HepG2 (cell line): ENCODE data around the gene C10orf143. TPM values are rescaled to one million over a fixed set of nuclear protein-coding genes. Genes with fewer than 3 reads are reported as not detected.

ENCODE experiments used
- ELF3 ChIP-seq: IDR thresholded peaks from 2 replicates; pipeline ENCODE4 v1.6.1; 2016; ENCODE audit warnings: missing genetic modification reagents, missing compliant biosample characterization
- GABPB1 ChIP-seq: IDR thresholded peaks from 2 replicates; pipeline ENCODE4 v1.6.1; 2016; ENCODE audit warnings: mild to moderate bottlenecking, missing genetic modification reagents, moderate library complexity, missing compliant biosample characterization
- HDAC2 ChIP-seq: sonication (generic); formaldehyde crosslinking; IDR thresholded peaks from 2 replicates; pipeline ENCODE4 v1.4.0; 2020; ENCODE audit warnings: missing genetic modification reagents
- HMG20B ChIP-seq: conservative IDR thresholded peaks from 2 replicates; pipeline ENCODE4 v1.6.1; 2016; ENCODE audit warnings: missing genetic modification reagents, missing compliant biosample characterization
- KAT2B ChIP-seq: fragments of 150-350 bp; IDR thresholded peaks from 2 replicates; pipeline ENCODE4 v1.6.1; 2014; ENCODE audit warnings: low read depth, low read length, borderline replicate concordance
- KLF9 ChIP-seq: IDR thresholded peaks from 2 replicates; pipeline ENCODE4 v1.6.1; 2016; ENCODE audit warnings: low read depth
- NCOA2 ChIP-seq: sonication (generic); formaldehyde crosslinking; IDR thresholded peaks from 2 replicates; pipeline ENCODE4 v1.8.0; 2022; ENCODE audit warnings: inconsistent platforms
- SAFB2 ChIP-seq: sonication (generic); formaldehyde crosslinking; IDR thresholded peaks from 2 replicates; pipeline ENCODE4 v1.5.1; 2020; ENCODE audit warnings: missing genetic modification reagents, low read depth, mild to moderate bottlenecking, borderline replicate concordance
- ZC3H4 ChIP-seq: sonication (generic); formaldehyde crosslinking; IDR thresholded peaks from 2 replicates; pipeline ENCODE4 v1.4.0; 2020; ENCODE audit warnings: missing genetic modification reagents, borderline replicate concordance
- ZNF562 ChIP-seq: sonication (generic); formaldehyde crosslinking; IDR thresholded peaks from 2 replicates; pipeline ENCODE4 v1.8.0; 2022; ENCODE audit warnings: missing genetic modification reagents, borderline replicate concordance
- ZNF567 ChIP-seq: sonication (generic); formaldehyde crosslinking; IDR thresholded peaks from 2 replicates; pipeline ENCODE4 v1.8.1; 2023; ENCODE audit warnings: mild to moderate bottlenecking, missing genetic modification reagents, borderline replicate concordance
- ZNF883 ChIP-seq: sonication (generic); formaldehyde crosslinking; IDR thresholded peaks from 2 replicates; pipeline ENCODE4 v1.5.1; 2020; ENCODE audit warnings: mild to moderate bottlenecking, missing genetic modification reagents; ENCODE audit errors: not compliant biosample characterization
- polyA plus RNA-seq, 8 experiments: library from polyadenylated mRNA; depleted of rRNA in 3 of 8; stranded (reverse) in 7 of 8; unstranded in 1 of 8; fragments of >200 nt; fragmentation: Illumina TruSeq in 4 of 8; extraction: Trizol in 4 of 8; gene quantifications; 2 replicates each; pipeline versions ENCODE4 v1.2.1 to v1.2.3, GENCODE V29; 2011 to 2016; ENCODE audit warnings: low read depth in 4 of 8, missing spikeins in 1 of 8, mixed read lengths in 1 of 8; ENCODE audit not compliant: insufficient read depth in 1 of 8
- total RNA-seq, 5 experiments: library from RNA; depleted of rRNA; stranded (reverse); fragments of >200 nt; fragmentation: Illumina TruSeq; extraction: Trizol; gene quantifications; 2 replicates each; pipeline ENCODE4 v1.2.3, GENCODE V29; 2016; ENCODE audit warnings: low read depth in 1 of 5
- TF ChIP-seq, protein P1 (sequence below): sonication (generic); formaldehyde crosslinking; IDR thresholded peaks from 2 replicates; pipeline ENCODE4 v1.5.1; 2020; ENCODE audit warnings: missing genetic modification reagents, mild to moderate bottlenecking, borderline replicate concordance
- TF ChIP-seq, protein P2 (sequence below): IDR thresholded peaks from 2 replicates; pipeline ENCODE4 v1.4.0; 2020; ENCODE audit warnings: mild to moderate bottlenecking, missing genetic modification reagents
- TF ChIP-seq, protein P3 (sequence below): sonication (generic); formaldehyde crosslinking; IDR thresholded peaks from 2 replicates; pipeline ENCODE4 v1.5.1; 2020; ENCODE audit warnings: missing genetic modification reagents, mild to moderate bottlenecking, borderline replicate concordance
- TF ChIP-seq, protein P4 (sequence below): sonication (generic); formaldehyde crosslinking; IDR thresholded peaks from 2 replicates; pipeline ENCODE4 v1.4.0; 2020; ENCODE audit warnings: low read depth, missing genetic modification reagents
- TF ChIP-seq, protein P5 (sequence below): IDR thresholded peaks from 2 replicates; pipeline ENCODE4 v1.6.1; 2018; ENCODE audit warnings: missing genetic modification reagents

Gene C10orf143
- total and polyA plus RNA-seq, 2 of the 13 experiments (the other 11 are each of a cell fraction or from before 2014, with no cell fraction given), result 0.21 to 0.91 TPM

GRCh38 chr10:130111113-130111851 lies 652 bp upstream of the C10orf143 start (continued):
- TF ChIP-seq ZC3H4, result no peak; the same call in 1 of the 2 replicates
- TF ChIP-seq, protein P1, sequence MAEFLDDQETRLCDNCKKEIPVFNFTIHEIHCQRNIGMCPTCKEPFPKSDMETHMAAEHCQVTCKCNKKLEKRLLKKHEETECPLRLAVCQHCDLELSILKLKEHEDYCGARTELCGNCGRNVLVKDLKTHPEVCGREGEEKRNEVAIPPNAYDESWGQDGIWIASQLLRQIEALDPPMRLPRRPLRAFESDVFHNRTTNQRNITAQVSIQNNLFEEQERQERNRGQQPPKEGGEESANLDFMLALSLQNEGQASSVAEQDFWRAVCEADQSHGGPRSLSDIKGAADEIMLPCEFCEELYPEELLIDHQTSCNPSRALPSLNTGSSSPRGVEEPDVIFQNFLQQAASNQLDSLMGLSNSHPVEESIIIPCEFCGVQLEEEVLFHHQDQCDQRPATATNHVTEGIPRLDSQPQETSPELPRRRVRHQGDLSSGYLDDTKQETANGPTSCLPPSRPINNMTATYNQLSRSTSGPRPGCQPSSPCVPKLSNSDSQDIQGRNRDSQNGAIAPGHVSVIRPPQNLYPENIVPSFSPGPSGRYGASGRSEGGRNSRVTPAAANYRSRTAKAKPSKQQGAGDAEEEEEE (CRISPR knock-in tag), result no peak
- TF ChIP-seq HMG20B, result no peak
- TF ChIP-seq ZNF883 (CRISPR knock-in tag), result no peak
- no peak for TF ChIP-seq KAT2B
- TF ChIP-seq ZNF567, result no peak
- TF ChIP-seq GABPB1 (CRISPR knock-in tag), result peak; percentile 89
- TF ChIP-seq, protein P2, sequence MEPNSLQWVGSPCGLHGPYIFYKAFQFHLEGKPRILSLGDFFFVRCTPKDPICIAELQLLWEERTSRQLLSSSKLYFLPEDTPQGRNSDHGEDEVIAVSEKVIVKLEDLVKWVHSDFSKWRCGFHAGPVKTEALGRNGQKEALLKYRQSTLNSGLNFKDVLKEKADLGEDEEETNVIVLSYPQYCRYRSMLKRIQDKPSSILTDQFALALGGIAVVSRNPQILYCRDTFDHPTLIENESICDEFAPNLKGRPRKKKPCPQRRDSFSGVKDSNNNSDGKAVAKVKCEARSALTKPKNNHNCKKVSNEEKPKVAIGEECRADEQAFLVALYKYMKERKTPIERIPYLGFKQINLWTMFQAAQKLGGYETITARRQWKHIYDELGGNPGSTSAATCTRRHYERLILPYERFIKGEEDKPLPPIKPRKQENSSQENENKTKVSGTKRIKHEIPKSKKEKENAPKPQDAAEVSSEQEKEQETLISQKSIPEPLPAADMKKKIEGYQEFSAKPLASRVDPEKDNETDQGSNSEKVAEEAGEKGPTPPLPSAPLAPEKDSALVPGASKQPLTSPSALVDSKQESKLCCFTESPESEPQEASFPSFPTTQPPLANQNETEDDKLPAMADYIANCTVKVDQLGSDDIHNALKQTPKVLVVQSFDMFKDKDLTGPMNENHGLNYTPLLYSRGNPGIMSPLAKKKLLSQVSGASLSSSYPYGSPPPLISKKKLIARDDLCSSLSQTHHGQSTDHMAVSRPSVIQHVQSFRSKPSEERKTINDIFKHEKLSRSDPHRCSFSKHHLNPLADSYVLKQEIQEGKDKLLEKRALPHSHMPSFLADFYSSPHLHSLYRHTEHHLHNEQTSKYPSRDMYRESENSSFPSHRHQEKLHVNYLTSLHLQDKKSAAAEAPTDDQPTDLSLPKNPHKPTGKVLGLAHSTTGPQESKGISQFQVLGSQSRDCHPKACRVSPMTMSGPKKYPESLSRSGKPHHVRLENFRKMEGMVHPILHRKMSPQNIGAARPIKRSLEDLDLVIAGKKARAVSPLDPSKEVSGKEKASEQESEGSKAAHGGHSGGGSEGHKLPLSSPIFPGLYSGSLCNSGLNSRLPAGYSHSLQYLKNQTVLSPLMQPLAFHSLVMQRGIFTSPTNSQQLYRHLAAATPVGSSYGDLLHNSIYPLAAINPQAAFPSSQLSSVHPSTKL (CRISPR knock-in tag), result no peak
- TF ChIP-seq KLF9, result no peak
- TF ChIP-seq NCOA2, result no peak
- peak; percentile 67 for TF ChIP-seq ELF3 (CRISPR knock-in tag)
- TF ChIP-seq, protein P3, sequence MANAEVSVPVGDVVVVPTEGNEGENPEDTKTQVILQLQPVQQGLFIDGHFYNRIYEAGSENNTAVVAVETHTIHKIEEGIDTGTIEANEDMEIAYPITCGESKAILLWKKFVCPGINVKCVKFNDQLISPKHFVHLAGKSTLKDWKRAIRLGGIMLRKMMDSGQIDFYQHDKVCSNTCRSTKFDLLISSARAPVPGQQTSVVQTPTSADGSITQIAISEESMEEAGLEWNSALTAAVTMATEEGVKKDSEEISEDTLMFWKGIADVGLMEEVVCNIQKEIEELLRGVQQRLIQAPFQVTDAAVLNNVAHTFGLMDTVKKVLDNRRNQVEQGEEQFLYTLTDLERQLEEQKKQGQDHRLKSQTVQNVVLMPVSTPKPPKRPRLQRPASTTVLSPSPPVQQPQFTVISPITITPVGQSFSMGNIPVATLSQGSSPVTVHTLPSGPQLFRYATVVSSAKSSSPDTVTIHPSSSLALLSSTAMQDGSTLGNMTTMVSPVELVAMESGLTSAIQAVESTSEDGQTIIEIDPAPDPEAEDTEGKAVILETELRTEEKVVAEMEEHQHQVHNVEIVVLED, result no peak; the same call in 1 of the 2 replicates
- no peak for TF ChIP-seq ZNF562
- no peak for TF ChIP-seq HDAC2
- no peak for TF ChIP-seq SAFB2
- TF ChIP-seq, protein P4, sequence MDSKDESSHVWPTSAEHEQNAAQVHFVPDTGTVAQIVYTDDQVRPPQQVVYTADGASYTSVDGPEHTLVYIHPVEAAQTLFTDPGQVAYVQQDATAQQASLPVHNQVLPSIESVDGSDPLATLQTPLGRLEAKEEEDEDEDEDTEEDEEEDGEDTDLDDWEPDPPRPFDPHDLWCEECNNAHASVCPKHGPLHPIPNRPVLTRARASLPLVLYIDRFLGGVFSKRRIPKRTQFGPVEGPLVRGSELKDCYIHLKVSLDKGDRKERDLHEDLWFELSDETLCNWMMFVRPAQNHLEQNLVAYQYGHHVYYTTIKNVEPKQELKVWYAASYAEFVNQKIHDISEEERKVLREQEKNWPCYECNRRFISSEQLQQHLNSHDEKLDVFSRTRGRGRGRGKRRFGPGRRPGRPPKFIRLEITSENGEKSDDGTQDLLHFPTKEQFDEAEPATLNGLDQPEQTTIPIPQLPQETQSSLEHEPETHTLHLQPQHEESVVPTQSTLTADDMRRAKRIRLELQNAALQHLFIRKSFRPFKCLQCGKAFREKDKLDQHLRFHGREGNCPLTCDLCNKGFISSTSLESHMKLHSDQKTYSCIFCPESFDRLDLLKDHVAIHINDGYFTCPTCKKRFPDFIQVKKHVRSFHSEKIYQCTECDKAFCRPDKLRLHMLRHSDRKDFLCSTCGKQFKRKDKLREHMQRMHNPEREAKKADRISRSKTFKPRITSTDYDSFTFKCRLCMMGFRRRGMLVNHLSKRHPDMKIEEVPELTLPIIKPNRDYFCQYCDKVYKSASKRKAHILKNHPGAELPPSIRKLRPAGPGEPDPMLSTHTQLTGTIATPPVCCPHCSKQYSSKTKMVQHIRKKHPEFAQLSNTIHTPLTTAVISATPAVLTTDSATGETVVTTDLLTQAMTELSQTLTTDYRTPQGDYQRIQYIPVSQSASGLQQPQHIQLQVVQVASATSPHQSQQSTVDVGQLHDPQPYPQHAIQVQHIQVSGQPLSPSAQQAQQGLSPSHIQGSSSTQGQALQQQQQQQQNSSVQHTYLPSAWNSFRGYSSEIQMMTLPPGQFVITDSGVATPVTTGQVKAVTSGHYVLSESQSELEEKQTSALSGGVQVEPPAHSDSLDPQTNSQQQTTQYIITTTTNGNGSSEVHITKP (CRISPR knock-in tag), result no peak
- TF ChIP-seq, protein P5, sequence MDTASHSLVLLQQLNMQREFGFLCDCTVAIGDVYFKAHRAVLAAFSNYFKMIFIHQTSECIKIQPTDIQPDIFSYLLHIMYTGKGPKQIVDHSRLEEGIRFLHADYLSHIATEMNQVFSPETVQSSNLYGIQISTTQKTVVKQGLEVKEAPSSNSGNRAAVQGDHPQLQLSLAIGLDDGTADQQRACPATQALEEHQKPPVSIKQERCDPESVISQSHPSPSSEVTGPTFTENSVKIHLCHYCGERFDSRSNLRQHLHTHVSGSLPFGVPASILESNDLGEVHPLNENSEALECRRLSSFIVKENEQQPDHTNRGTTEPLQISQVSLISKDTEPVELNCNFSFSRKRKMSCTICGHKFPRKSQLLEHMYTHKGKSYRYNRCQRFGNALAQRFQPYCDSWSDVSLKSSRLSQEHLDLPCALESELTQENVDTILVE (CRISPR knock-in tag), result no peak
